Type B pancreatic cell (in vitro differentiated cells): ENCODE data around the gene TULP4. TPM values are rescaled to one million over a fixed set of nuclear protein-coding genes. Genes with fewer than 3 reads are reported as not detected.

Experiments used
- DNase-seq: peaks from one replicate; pipeline ENCODE4 v3.0.0; 2021; ENCODE audit warnings: mixed read lengths; ENCODE audit not compliant: unreplicated experiment; ENCODE audit errors: extremely low spot score
- H3K27ac Mint-ChIP-seq: 2 replicates; pipeline ENCODE4 v1.8.0; 2021; ENCODE audit warnings: mild to moderate bottlenecking, mixed read lengths
- H3K27me3 Mint-ChIP-seq: 2 replicates; pipeline ENCODE4 v1.8.0; 2021; ENCODE audit warnings: mixed read lengths
- H3K36me3 Mint-ChIP-seq: 2 replicates; pipeline ENCODE4 v1.8.0; 2021; ENCODE audit warnings: mixed read lengths
- H3K4me1 Mint-ChIP-seq: one replicate; pipeline ENCODE4 v1.8.0; 2021; ENCODE audit warnings: mixed read lengths; ENCODE audit not compliant: unreplicated experiment
- H3K4me3 Mint-ChIP-seq: 2 replicates; pipeline ENCODE4 v1.8.0; 2021; ENCODE audit warnings: mild to moderate bottlenecking, mixed read lengths
- H3K9me3 Mint-ChIP-seq: 2 replicates; pipeline ENCODE4 v1.8.0; 2021; ENCODE audit warnings: mixed read lengths
- total RNA-seq: library from RNA; stranded (reverse); gene quantifications from 2 replicates; pipeline ENCODE4 v1.2.1, GENCODE V29; 2021; ENCODE audit warnings: low replicate concordance
- TF ChIP-seq, protein P1 (sequence below): fragments of 200-600 bp; sonication (generic); conservative IDR thresholded peaks from 2 replicates; pipeline ENCODE4 v1.5.0; 2021; ENCODE audit warnings: antibody characterized with exemption, mild to moderate bottlenecking

The TULP4 gene
- total RNA-seq, 1 donor from 2014 or later = 109 TPM

DNA sequence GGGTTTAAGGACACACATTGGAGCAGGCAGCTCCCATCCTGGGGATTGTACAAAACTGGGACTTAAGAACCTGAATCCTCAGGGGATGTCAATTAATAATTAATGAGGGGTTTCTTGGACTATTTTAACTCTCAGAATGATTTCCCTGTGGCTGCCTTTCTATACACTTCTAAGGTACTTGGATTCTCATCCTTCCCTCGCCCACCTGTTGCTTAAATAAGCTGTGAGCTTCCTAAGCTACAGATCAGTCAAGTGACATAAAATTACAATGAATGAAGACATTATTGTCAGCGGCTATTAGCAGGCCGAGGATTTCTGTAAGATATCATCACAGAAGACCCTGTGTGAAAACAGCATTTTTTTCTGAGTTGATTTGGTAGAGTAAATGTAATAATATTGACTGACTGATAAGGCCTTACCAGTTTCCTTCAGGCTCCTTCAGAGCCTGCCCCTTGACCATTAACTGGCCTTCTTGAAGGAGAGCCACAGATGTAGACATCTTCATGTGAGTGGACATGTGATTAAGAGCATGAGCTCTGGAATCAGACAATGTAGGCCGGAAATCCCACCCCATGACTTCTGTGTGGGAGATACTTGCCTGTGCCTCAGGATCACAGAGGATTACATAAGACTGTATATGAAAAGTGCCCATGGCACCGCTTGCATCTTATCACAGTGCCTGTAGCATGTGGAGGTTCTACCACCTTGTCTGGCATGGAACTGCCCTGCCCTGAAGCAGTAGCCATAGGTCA, 101.7 kb downstream of the TULP4 start:
- no peak overlapping the region for H3K27ac Mint-ChIP-seq
- no peak overlapping the region for H3K4me3 Mint-ChIP-seq
- H3K27me3 Mint-ChIP-seq = no peaks in the 10 kb centered on the region
- peaks cover 11% of the 10 kb centered on the region for H3K4me1 Mint-ChIP-seq
- H3K9me3 Mint-ChIP-seq = no peaks in the 10 kb centered on the region
- TF ChIP-seq, protein P1, sequence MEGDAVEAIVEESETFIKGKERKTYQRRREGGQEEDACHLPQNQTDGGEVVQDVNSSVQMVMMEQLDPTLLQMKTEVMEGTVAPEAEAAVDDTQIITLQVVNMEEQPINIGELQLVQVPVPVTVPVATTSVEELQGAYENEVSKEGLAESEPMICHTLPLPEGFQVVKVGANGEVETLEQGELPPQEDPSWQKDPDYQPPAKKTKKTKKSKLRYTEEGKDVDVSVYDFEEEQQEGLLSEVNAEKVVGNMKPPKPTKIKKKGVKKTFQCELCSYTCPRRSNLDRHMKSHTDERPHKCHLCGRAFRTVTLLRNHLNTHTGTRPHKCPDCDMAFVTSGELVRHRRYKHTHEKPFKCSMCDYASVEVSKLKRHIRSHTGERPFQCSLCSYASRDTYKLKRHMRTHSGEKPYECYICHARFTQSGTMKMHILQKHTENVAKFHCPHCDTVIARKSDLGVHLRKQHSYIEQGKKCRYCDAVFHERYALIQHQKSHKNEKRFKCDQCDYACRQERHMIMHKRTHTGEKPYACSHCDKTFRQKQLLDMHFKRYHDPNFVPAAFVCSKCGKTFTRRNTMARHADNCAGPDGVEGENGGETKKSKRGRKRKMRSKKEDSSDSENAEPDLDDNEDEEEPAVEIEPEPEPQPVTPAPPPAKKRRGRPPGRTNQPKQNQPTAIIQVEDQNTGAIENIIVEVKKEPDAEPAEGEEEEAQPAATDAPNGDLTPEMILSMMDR = no peak
- DNase-seq = no peak
- peaks cover 25% of the 10 kb centered on the region for H3K36me3 Mint-ChIP-seq

DNA sequence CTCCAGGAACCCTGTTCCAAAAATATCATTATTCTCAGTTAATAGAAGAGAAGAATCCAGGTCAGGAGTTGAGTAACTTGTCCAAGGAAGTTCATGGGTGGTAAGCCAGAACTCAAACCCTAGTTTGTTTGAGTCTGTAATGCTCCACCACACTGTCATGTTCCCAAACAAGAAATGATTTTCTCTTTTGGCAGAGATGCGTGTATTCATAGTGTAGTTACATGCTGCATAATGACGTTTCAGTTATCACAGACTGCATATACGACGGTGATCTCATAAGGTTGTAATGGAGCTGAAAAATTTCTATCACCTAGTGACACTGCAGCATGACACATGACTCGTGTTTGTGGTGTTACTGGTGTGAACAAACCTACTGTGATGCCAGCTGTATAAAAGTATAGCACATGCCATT, 102.6 kb downstream of the TULP4 start:
- Mint-ChIP-seq H3K36me3 (peaks cover 32% of the 10 kb centered on the region), H3K9me3 (peaks cover 6% of the 10 kb centered on the region), H3K27ac (no peak overlapping the region), H3K27me3 (no peaks in the 10 kb centered on the region), H3K4me3 (no peak overlapping the region), H3K4me1 (peaks cover 5% of the 10 kb centered on the region)
- no peak for DNase-seq
- TF ChIP-seq, protein P1 = no peak

DNA sequence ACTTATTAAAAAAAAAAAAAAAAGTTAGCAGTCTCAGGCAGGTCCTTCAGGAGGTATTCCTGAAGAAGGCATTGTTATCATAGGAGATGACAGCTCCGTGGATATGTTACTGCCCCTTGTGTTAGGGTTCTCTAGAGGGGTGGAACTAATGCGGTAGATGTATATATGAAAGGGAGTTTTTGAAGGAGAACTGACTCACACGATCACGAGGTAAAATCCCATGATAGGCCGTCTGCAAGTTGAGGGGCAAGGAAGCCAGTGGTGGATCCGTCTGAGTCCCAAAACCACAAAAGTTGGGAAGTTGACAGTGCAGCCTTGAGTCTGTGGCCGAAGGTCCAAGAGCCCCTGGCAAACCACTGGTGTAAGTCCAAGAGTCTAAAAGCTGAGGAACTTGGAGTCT, 103.4 kb downstream of the TULP4 start:
- TF ChIP-seq, protein P1 = no peak
- Mint-ChIP-seq H3K36me3 (peaks cover 28% of the 10 kb centered on the region), H3K27ac (no peak overlapping the region), H3K9me3 (peaks cover 7% of the 10 kb centered on the region), H3K4me1 (peaks cover 5% of the 10 kb centered on the region), H3K4me3 (no peak overlapping the region), H3K27me3 (no peaks in the 10 kb centered on the region)
- DNase-seq = no peak

DNA sequence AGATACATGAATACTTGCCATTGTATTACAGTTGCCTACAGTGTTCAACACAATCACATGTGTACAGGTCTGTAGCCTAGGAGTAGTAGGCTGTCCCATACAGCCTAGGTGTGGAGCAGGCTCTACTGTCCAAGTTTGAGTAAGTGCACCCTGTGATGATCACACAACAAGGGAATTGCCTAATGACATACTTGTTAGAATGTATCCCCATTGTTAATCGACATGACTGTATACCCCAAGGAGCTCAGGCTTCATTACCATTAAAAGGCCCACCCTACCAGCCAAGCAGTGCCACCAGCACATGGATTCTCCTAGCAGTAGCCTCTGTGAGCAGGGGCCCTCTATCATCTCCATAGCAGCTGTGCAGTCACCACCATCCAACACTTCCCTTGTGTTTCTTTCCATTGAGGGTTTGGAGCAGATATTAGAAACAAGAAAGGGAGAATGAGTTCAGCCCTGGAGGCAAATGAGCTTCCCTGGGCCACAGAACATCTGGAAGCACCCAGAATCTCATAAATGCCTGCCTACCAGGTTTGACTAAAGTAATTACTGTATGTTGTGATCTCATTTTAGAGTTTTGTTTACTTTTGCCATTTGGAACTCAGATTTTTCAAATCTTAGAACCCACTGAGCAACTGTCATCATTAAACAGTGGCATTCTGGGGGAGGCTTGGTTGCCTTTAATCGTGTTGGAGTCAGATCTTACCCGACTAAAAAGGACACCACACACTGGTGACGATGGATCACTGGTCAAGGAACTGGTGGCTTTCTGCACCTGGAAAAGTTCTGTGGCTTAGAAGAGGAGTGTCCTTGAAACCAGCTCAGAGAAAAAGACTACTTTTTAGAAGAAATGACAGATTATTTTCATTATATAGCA, 104.9 kb downstream of the TULP4 start:
- peak overlapping the region; percentile 67 for H3K27ac Mint-ChIP-seq
- no peak overlapping the region for H3K4me3 Mint-ChIP-seq
- no peaks in the 10 kb centered on the region for H3K27me3 Mint-ChIP-seq
- H3K36me3 Mint-ChIP-seq = peaks cover 29% of the 10 kb centered on the region
- H3K4me1 Mint-ChIP-seq = no peaks in the 10 kb centered on the region
- TF ChIP-seq, protein P1 = no peak
- DNase-seq = no peak
- H3K9me3 Mint-ChIP-seq = peaks cover 7% of the 10 kb centered on the region

DNA sequence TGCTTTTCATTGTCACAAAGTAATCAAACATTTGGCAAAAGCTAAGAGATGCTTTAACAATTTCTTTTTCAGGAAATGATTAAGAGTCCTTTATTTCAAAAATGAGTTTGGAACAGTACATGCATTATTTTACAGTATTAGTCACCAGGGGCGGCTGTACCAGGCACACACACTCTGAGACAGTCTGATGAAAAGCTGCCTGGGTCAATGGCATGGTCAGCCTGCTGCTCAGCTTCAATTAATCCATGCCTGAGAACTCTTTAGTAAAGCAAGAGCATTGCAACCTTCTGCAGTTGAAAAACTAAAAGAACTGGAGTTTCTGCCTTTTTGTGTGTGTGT, 105.5 kb downstream of the TULP4 start:
- H3K4me1 Mint-ChIP-seq = no peaks in the 10 kb centered on the region
- no peaks in the 10 kb centered on the region for H3K27me3 Mint-ChIP-seq
- no peak for DNase-seq
- peaks cover 7% of the 10 kb centered on the region for H3K9me3 Mint-ChIP-seq
- TF ChIP-seq, protein P1 = no peak
- peaks cover 32% of the 10 kb centered on the region for H3K36me3 Mint-ChIP-seq
- H3K4me3 Mint-ChIP-seq = no peak overlapping the region
- H3K27ac Mint-ChIP-seq = no peak overlapping the region
